Measurements from ENCODE around the gene TNFSF11. TPM values are rescaled to one million over a fixed set of nuclear protein-coding genes. Genes with fewer than 3 reads are reported as not detected.

TNFSF11 gene
- total and polyA plus RNA-seq, 2 donors (not counting 1 experiment from before 2014, with no cell fraction given) = not detected

DNA sequence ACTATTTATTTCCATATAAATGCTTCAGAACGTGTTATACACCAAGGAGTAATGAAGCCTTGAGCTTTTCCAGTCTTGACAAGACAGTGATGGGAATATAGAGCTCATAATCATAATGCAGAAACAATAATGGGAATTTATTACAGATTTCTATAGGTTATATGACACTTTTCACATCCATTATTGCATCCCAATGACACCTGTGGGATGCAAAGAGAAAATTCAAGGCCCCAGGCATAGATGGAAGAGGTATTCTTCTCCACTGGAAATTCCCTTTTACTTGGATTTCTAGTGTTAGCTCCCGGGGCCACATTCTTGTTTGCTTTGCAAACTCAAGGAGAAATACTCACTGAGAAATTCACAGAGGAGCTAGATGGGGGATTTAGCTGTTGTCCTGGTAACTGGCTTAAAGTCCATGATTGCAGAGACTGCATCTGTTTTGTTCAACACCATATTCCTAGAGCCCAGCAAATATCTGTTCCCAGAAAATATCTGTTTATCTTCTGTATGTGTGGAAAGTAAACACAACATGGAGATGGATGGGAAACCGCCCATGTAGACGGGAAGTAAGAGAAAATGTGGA lies 30.6 kb upstream of the TNFSF11 start:
- Mint-ChIP-seq H3K9me3 (ENCODE audit: insufficient read depth) (no peaks in the 10 kb centered on the region), H3K27ac (no peak overlapping the region), H3K4me3 (no peak overlapping the region), H3K4me1 (peaks cover 5% of the 10 kb centered on the region), H3K27me3 (no peaks in the 10 kb centered on the region)
- POLR2A ChIA-PET = no interaction called here
- no peak overlapping the region for H3K9ac ChIP-seq (ENCODE audit: low read length)
- no peak overlapping the region for H3K4me2 ChIP-seq (replicated peaks; ENCODE audit: low read depth, low read length, poor library complexity, severe bottlenecking)
- no peak overlapping the region for H2AFZ ChIP-seq (ENCODE audit: insufficient read depth, low read depth, low read length, poor library complexity, severe bottlenecking)
- peaks cover 0 to 4% of the 10 kb centered on the region in 2 donors for H3K4me1 ChIP-seq (ENCODE audit: control insufficient read depth in 2 of 2, insufficient read depth in 2 of 2, low read length in 2 of 2)
- no peaks in the 10 kb centered on the region for H3K79me2 ChIP-seq (ENCODE audit: control insufficient read depth, insufficient read depth, low read length)
- no peaks in the 10 kb centered on the region for H3K27me3 ChIP-seq (replicated peaks in 1 of 4; ENCODE audit: control extremely low read depth in 1 of 4, control insufficient read depth in 3 of 4, insufficient read depth in 4 of 4, low read length in 3 of 4)
- no peaks in the 10 kb centered on the region for H3K9me3 ChIP-seq (ENCODE audit: control extremely low read depth in 1 of 3, control insufficient read depth in 2 of 3, insufficient read depth in 1 of 3, low read length in 2 of 3)
- CTCF ChIA-PET = interaction anchor here (1.2 kb wide), 1 partner anchor 209 kb away, joined by 3 read pairs; no protein-coding TSS in a partner anchor
- H3K27ac ChIP-seq (ENCODE audit: low read length in 2 of 2) = no peak overlapping the region
- H4K20me1 ChIP-seq (ENCODE audit: control insufficient read depth, insufficient read depth, low read length, poor library complexity, severe bottlenecking) = no peaks in the 10 kb centered on the region
- intact Hi-C loops (cut with micrococcal nuclease) = no loop called here
- DNase-seq (no peak), ATAC-seq (ENCODE audit: low read depth) (no peak)
- WGBS (ENCODE audit: insufficient coverage) = 89% methylated on average over 1 of the region's 4 CpGs
- H3K4me3 ChIP-seq (ENCODE audit: control extremely low read depth in 1 of 5, extremely low read depth in 1 of 5, insufficient read depth in 1 of 5, low read depth in 2 of 5, low read length in 4 of 5) = no peak overlapping the region
- H3K36me3 ChIP-seq (replicated peaks in 1 of 2; ENCODE audit: control extremely low read depth in 1 of 2, control insufficient read depth in 1 of 2, extremely low read depth in 1 of 2, insufficient read depth in 2 of 2, low read length in 1 of 2) = no peaks in the 10 kb centered on the region
- TF ChIP-seq, protein P1, sequence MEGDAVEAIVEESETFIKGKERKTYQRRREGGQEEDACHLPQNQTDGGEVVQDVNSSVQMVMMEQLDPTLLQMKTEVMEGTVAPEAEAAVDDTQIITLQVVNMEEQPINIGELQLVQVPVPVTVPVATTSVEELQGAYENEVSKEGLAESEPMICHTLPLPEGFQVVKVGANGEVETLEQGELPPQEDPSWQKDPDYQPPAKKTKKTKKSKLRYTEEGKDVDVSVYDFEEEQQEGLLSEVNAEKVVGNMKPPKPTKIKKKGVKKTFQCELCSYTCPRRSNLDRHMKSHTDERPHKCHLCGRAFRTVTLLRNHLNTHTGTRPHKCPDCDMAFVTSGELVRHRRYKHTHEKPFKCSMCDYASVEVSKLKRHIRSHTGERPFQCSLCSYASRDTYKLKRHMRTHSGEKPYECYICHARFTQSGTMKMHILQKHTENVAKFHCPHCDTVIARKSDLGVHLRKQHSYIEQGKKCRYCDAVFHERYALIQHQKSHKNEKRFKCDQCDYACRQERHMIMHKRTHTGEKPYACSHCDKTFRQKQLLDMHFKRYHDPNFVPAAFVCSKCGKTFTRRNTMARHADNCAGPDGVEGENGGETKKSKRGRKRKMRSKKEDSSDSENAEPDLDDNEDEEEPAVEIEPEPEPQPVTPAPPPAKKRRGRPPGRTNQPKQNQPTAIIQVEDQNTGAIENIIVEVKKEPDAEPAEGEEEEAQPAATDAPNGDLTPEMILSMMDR (IDR thresholded peaks at IDR 0.05) = no peak
- TF ChIP-seq EZH2 (IDR thresholded peaks at IDR 0.05; ENCODE audit: borderline replicate concordance, insufficient read depth, low read depth, low read length, poor library complexity, severe bottlenecking) = no peak

DNA sequence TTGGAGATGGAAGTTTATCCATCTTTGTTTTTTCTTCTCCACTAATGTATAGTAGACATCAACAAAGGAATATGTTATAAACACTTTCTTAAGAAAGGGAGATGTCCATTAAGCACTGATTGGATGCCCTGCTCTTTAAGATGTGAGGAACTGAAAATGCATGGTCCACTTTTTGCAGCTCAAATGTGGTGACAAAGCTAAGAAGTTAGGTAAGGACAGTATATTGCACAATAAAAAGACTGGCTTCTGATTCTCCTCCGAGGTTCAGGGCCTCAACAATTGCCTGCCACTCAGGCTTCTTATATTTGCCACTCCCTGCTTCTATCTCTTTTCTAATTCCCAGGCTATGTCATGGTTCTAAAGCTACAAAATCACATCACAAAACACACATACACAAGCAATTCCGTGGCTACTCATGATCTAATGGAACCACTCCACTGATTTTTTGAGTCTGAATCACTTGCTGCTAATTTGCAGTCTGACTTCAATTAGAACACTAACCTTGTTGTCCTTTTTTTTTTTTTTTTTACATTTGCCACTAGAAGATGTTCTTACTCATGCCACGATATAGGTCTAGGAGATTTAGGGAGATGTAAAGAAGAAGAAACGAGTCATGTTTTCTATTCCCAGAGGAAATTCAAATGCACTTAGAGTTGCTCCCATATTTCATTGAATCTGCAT lies 29.6 kb upstream of the TNFSF11 start:
- TF ChIP-seq, protein P1 (IDR thresholded peaks at IDR 0.05) = no peak
- no peak for TF ChIP-seq EZH2 (IDR thresholded peaks at IDR 0.05; ENCODE audit: borderline replicate concordance, insufficient read depth, low read depth, low read length, poor library complexity, severe bottlenecking)
- DNase-seq (no peak), ATAC-seq (ENCODE audit: low read depth) (no peak)
- intact Hi-C loops (cut with micrococcal nuclease) = no loop called here
- Histone ChIP-seq H3K9me3 (ENCODE audit: control extremely low read depth in 1 of 3, control insufficient read depth in 2 of 3, insufficient read depth in 1 of 3, low read length in 2 of 3) (no peaks in the 10 kb centered on the region), H4K20me1 (ENCODE audit: control insufficient read depth, insufficient read depth, low read length, poor library complexity, severe bottlenecking) (no peaks in the 10 kb centered on the region), H3K36me3 (replicated peaks in 1 of 2; ENCODE audit: control extremely low read depth in 1 of 2, control insufficient read depth in 1 of 2, extremely low read depth in 1 of 2, insufficient read depth in 2 of 2, low read length in 1 of 2) (no peaks in the 10 kb centered on the region), H3K27ac (ENCODE audit: low read length in 2 of 2) (no peak overlapping the region), H3K4me3 (ENCODE audit: control extremely low read depth in 1 of 5, extremely low read depth in 1 of 5, insufficient read depth in 1 of 5, low read depth in 2 of 5, low read length in 4 of 5) (no peak overlapping the region), H3K4me2 (replicated peaks; ENCODE audit: low read depth, low read length, poor library complexity, severe bottlenecking) (no peak overlapping the region), H2AFZ (ENCODE audit: insufficient read depth, low read depth, low read length, poor library complexity, severe bottlenecking) (no peak overlapping the region), H3K4me1 (ENCODE audit: control insufficient read depth in 2 of 2, insufficient read depth in 2 of 2, low read length in 2 of 2) (peaks cover 10 to 14% of the 10 kb centered on the region in 2 donors), H3K79me2 (ENCODE audit: control insufficient read depth, insufficient read depth, low read length) (no peaks in the 10 kb centered on the region), H3K9ac (ENCODE audit: low read length) (no peak overlapping the region), H3K27me3 (replicated peaks in 1 of 4; ENCODE audit: control extremely low read depth in 1 of 4, control insufficient read depth in 3 of 4, insufficient read depth in 4 of 4, low read length in 3 of 4) (no peaks in the 10 kb centered on the region)
- H3K4me1 Mint-ChIP-seq = peaks cover 16% of the 10 kb centered on the region
- H3K27me3 Mint-ChIP-seq = no peaks in the 10 kb centered on the region
- 92% methylated on average over 2 of the region's 4 CpGs for WGBS (ENCODE audit: insufficient coverage)
- H3K4me3 Mint-ChIP-seq = no peak overlapping the region
- H3K9me3 Mint-ChIP-seq (ENCODE audit: insufficient read depth) = no peaks in the 10 kb centered on the region
- CTCF ChIA-PET = no interaction called here
- no peak overlapping the region for H3K27ac Mint-ChIP-seq
- POLR2A ChIA-PET = no interaction called here
